NOMO-1 treated with dmso at 0.1 percent for 144 hours (cell line): ENCODE data around the gene MEAF6.
A peak's percentile ranks its signal among the peaks of the same experiment; 100 is the strongest.

Experiments
- DNase-seq: peaks from one replicate; lab custom pipeline; 2025; ENCODE audit not compliant: unreplicated experiment; lab: John Stamatoyannopoulos, UW

Gene MEAF6

GRCh38 chr1:37485902-37486679 is 28.5 kb downstream of the MEAF6 start:
- DNase-seq = no peak

- DNase-seq = no peak
These were observed 30.1 kb downstream of the MEAF6 start for GRCh38 chr1:37484325-37485051.

GRCh38 chr1:37483785-37484184 is 30.8 kb downstream of the MEAF6 start:
- no peak for DNase-seq

- DNase-seq = no peak
These were observed 31.5 kb downstream of the MEAF6 start for GRCh38 chr1:37482796-37483744.

GRCh38 chr1:37482004-37482785 is 32.4 kb downstream of the MEAF6 start:
- DNase-seq = no peak

- DNase-seq = no peak
These were observed 33.1 kb downstream of the MEAF6 start for GRCh38 chr1:37481289-37482003.

- no peak for DNase-seq
These were observed 33.8 kb downstream of the MEAF6 start for GRCh38 chr1:37480581-37481288.

- no peak for DNase-seq
These were observed 34.5 kb downstream of the MEAF6 start for GRCh38 chr1:37480125-37480466.

- DNase-seq = peak; percentile 91
These were observed 35.1 kb downstream of the MEAF6 start for GRCh38 chr1:37479255-37480124.

- DNase-seq = peak; percentile 48
These were observed 35.7 kb downstream of the MEAF6 start for GRCh38 chr1:37478890-37479254.

GRCh38 chr1:37478451-37478881 is 36.1 kb downstream of the MEAF6 start:
- peak; percentile 26 for DNase-seq

- DNase-seq = no peak
These were observed 36.6 kb downstream of the MEAF6 start for GRCh38 chr1:37477946-37478345.

- DNase-seq = no peak
These were observed 37.2 kb downstream of the MEAF6 start for GRCh38 chr1:37477198-37477931.

GRCh38 chr1:37476460-37477197 is 37.9 kb downstream of the MEAF6 start:
- no peak for DNase-seq

- no peak for DNase-seq
These were observed 38.5 kb downstream of the MEAF6 start for GRCh38 chr1:37476087-37476452.

- DNase-seq = no peak
These were observed 39.0 kb downstream of the MEAF6 start for GRCh38 chr1:37475380-37476086.
